ENCODE data around the gene EEF1AKMT3.

EEF1AKMT3 gene

DNA sequence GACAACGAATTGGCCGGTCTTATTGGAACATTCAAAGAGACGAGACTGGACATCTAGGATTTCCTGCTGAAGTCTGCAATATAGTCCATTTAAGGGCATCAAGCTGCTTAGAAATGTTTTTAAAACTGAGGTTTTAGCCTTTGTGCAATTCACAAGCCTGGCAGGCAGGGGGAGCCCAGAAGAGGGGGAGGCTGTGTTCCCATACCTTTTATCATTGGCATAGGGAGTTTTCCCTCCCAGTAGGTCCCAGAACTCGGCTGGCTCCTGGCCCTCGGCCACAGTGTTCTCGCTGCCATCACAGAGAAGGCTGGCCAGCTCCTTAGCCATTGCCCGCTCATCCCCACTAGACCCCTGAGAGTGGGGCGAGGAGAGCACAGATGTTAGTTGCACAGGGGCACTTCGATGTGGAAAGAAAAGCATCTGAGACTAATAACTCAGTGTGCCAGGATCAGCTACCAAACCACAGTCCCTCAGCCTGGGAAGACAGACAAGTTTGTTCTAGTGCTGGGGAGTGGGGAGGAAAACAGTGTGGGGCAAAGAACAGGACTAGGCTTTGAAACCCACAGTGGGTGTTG lies 31.0 kb downstream of the EEF1AKMT3 start:
- Histone ChIP-seq H4K20me1 (ENCODE audit: insufficient read depth, low read length) (no peaks in the 10 kb centered on the region), H3K4me2 (ENCODE audit: insufficient read depth, low read length) (no peak overlapping the region), H3K4me3 (ENCODE audit: low read depth in 1 of 2, low read length in 2 of 2) (no peak overlapping the region), H3K9me3 (ENCODE audit: insufficient read depth, low read length, severe bottlenecking) (no peaks in the 10 kb centered on the region), H3K27me3 (ENCODE audit: insufficient read depth, low read length, poor library complexity) (no peaks in the 10 kb centered on the region), H3K9ac (ENCODE audit: low read depth, low read length) (no peak overlapping the region), H2AFZ (ENCODE audit: low read depth, low read length) (no peak overlapping the region), H3K79me2 (ENCODE audit: insufficient read depth, low read length) (no peaks in the 10 kb centered on the region), H3K4me1 (ENCODE audit: insufficient read depth, low read length) (no peaks in the 10 kb centered on the region), H3K27ac (ENCODE audit: low read length) (no peak overlapping the region), H3K36me3 (ENCODE audit: insufficient read depth, low read length) (peaks cover 11% of the 10 kb centered on the region; the same call in 1 of the 2 replicates)
- ATAC-seq (ENCODE audit: insufficient read depth, low read depth) = peak; percentile 78
- DNase-seq = peak; percentile 43
- TF ChIP-seq EZH2 (IDR thresholded peaks at IDR 0.05; ENCODE audit: borderline replicate concordance, low read depth, low read length, severe bottlenecking) (no peak), CTCF (IDR thresholded peaks at IDR 0.05; ENCODE audit: borderline replicate concordance, extremely low read depth, low read length, poor library complexity, severe bottlenecking) (peak; percentile 79)

DNA sequence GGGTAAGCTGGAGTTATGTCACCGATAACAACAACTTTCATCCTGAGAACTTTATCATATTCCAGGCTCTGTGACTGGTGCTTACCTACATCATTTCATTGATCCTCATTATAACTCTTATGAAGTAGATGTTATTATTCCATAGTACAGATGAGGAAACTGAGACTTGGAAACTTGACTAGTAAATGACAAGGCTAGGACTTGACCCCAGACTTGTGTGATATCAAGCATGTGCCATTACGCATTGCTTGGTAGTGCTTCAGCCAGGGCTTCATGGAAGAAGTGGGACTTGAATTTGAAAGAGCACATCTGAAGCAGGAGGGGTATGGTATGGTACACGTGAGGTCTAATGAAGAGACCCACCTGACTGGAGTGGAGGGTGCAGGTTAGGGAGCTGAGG lies 34.3 kb downstream of the EEF1AKMT3 start:
- Histone ChIP-seq H2AFZ (ENCODE audit: low read depth, low read length) (no peak overlapping the region), H3K9ac (ENCODE audit: low read depth, low read length) (no peak overlapping the region), H3K79me2 (ENCODE audit: insufficient read depth, low read length) (no peaks in the 10 kb centered on the region), H3K27ac (ENCODE audit: low read length) (no peak overlapping the region), H3K9me3 (ENCODE audit: insufficient read depth, low read length, severe bottlenecking) (no peaks in the 10 kb centered on the region), H3K36me3 (ENCODE audit: insufficient read depth, low read length) (peaks cover 5% of the 10 kb centered on the region; the same call in 1 of the 2 replicates), H3K4me1 (ENCODE audit: insufficient read depth, low read length) (no peaks in the 10 kb centered on the region), H3K4me2 (ENCODE audit: insufficient read depth, low read length) (no peak overlapping the region), H4K20me1 (ENCODE audit: insufficient read depth, low read length) (no peaks in the 10 kb centered on the region), H3K4me3 (ENCODE audit: low read depth in 1 of 2, low read length in 2 of 2) (no peak overlapping the region), H3K27me3 (ENCODE audit: insufficient read depth, low read length, poor library complexity) (no peaks in the 10 kb centered on the region)
- no peak for ATAC-seq (ENCODE audit: insufficient read depth, low read depth)
- TF ChIP-seq CTCF (IDR thresholded peaks at IDR 0.05; ENCODE audit: borderline replicate concordance, extremely low read depth, low read length, poor library complexity, severe bottlenecking) (no peak), EZH2 (IDR thresholded peaks at IDR 0.05; ENCODE audit: borderline replicate concordance, low read depth, low read length, severe bottlenecking) (no peak)
- DNase-seq = no peak

GRCh38 chr12:57807285-57807684 lies 34.9 kb downstream of the EEF1AKMT3 start:
- Histone ChIP-seq H3K9ac (ENCODE audit: low read depth, low read length) (no peak overlapping the region), H3K36me3 (ENCODE audit: insufficient read depth, low read length) (peaks cover 5% of the 10 kb centered on the region; the same call in 1 of the 2 replicates), H3K27me3 (ENCODE audit: insufficient read depth, low read length, poor library complexity) (no peaks in the 10 kb centered on the region), H2AFZ (ENCODE audit: low read depth, low read length) (no peak overlapping the region), H4K20me1 (ENCODE audit: insufficient read depth, low read length) (no peaks in the 10 kb centered on the region), H3K4me1 (ENCODE audit: insufficient read depth, low read length) (no peaks in the 10 kb centered on the region), H3K27ac (ENCODE audit: low read length) (no peak overlapping the region), H3K9me3 (ENCODE audit: insufficient read depth, low read length, severe bottlenecking) (no peaks in the 10 kb centered on the region), H3K4me3 (ENCODE audit: low read depth in 1 of 2, low read length in 2 of 2) (no peak overlapping the region), H3K4me2 (ENCODE audit: insufficient read depth, low read length) (no peak overlapping the region), H3K79me2 (ENCODE audit: insufficient read depth, low read length) (no peaks in the 10 kb centered on the region)
- no peak for ATAC-seq (ENCODE audit: insufficient read depth, low read depth)
- no peak for DNase-seq
- TF ChIP-seq CTCF (IDR thresholded peaks at IDR 0.05; ENCODE audit: borderline replicate concordance, extremely low read depth, low read length, poor library complexity, severe bottlenecking) (no peak), EZH2 (IDR thresholded peaks at IDR 0.05; ENCODE audit: borderline replicate concordance, low read depth, low read length, severe bottlenecking) (no peak)

All from DND-41 (cell line).